ENCODE results near the gene HCLS1. TPM values are rescaled to one million over a fixed set of nuclear protein-coding genes. Genes with fewer than 3 reads are reported as not detected.

Gene HCLS1
- total RNA-seq, 1 experiment from 2014 or later: 1.2 TPM

DNA sequence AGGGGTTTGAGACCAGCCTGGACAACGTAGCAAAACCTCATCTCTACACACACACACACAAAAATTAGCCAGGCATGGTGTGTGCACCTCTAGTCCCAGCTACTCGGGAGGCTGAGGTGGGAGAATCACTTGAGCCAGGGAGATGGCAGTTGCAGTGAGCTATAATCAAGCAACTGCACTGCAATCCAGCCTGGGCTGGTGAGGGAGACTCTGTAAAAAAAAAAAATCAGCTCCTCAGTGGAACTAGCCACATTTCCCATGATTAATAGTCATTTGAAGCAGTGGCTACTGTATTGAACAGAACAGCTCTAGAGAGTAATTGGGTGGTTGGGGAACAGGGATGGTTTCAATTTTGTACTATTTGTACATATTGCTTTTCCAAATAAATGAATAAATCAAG lies 79.0 kb downstream of the HCLS1 start:
- Mint-ChIP-seq H3K27ac (no peak overlapping the region), H3K4me1 (peaks cover 5 to 7% of the 10 kb centered on the region in 2 experiments; a peak in 3 of 4 replicates), H3K27me3 (ENCODE audit: low read depth) (0 out of 2 replicates have a peak, but pooled peaks cover 2% of the 10 kb centered on the region), H3K36me3 (ENCODE audit: insufficient read depth in 1 of 3, low read depth in 3 of 3) (no peaks in the 10 kb centered on the region; a peak in 1 of 7 replicates), H3K9me3 (peaks cover 0 to under 1% of the 10 kb centered on the region in 2 experiments; a peak in 1 of 5 replicates), H3K4me3 (no peak overlapping the region)
- Histone ChIP-seq H3K9me3 (ENCODE audit: control insufficient read depth, low read depth, low read length) (no peaks in the 10 kb centered on the region), H2BK20ac (ENCODE audit: low read depth, low read length, poor library complexity, severe bottlenecking) (no peak overlapping the region), H2BK120ac (ENCODE audit: low read depth, low read length, poor library complexity, severe bottlenecking) (no peak overlapping the region), H3K27me3 (ENCODE audit: insufficient read depth, low read length) (no peaks in the 10 kb centered on the region), H4K91ac (ENCODE audit: insufficient read length, low read depth, low read length) (no peak overlapping the region), H3K18ac (ENCODE audit: insufficient read length, low read depth, low read length) (no peak overlapping the region), H3K4me1 (ENCODE audit: insufficient read depth, low read length) (no peaks in the 10 kb centered on the region), H2AFZ (ENCODE audit: low read length) (no peak overlapping the region), H3K79me2 (ENCODE audit: insufficient read depth, low read length) (no peaks in the 10 kb centered on the region), H3K14ac (ENCODE audit: insufficient read depth, low read length) (no peak overlapping the region), H2BK5ac (ENCODE audit: insufficient read length, low read length) (no peak overlapping the region), H2BK15ac (ENCODE audit: low read depth, low read length) (no peak overlapping the region; the same call in 1 of the 2 replicates), H4K8ac (replicated peaks; ENCODE audit: insufficient read length, low read depth, low read length) (no peak overlapping the region), H3K56ac (ENCODE audit: insufficient read length, low read depth, low read length) (no peak overlapping the region), H3K23ac (ENCODE audit: insufficient read length, low read depth, low read length) (no peak overlapping the region), H3K4ac (ENCODE audit: low read depth, low read length) (no peak overlapping the region), H3K79me1 (ENCODE audit: insufficient read depth, low read depth, low read length, poor library complexity, severe bottlenecking) (no peaks in the 10 kb centered on the region), H3T11ph (ENCODE audit: low read length) (no peak overlapping the region), H3K9ac (ENCODE audit: extremely low read depth, insufficient read length, low read length) (no peak overlapping the region), H2AK5ac (ENCODE audit: insufficient read length, low read length) (no peak overlapping the region), H3K27ac (ENCODE audit: insufficient read length, low read depth, low read length) (no peak overlapping the region), H3K4me2 (ENCODE audit: insufficient read depth, insufficient read length, low read length) (no peak overlapping the region), H3K23me2 (ENCODE audit: insufficient read length, low read depth, low read length, poor library complexity, severe bottlenecking) (no peaks in the 10 kb centered on the region), H4K20me1 (ENCODE audit: control insufficient read depth, insufficient read depth, insufficient read length) (no peaks in the 10 kb centered on the region), H4K5ac (ENCODE audit: insufficient read length, low read depth, low read length) (no peak overlapping the region), H2BK12ac (ENCODE audit: insufficient read length, low read depth, low read length) (no peak overlapping the region)
- no peak for DNase-seq
- no CpG with 5 or more reads among the region's 2 CpGs for WGBS (ENCODE audit: extremely low coverage, insufficient read length, low lambda C conversion rate)
- TF ChIP-seq, protein P1, sequence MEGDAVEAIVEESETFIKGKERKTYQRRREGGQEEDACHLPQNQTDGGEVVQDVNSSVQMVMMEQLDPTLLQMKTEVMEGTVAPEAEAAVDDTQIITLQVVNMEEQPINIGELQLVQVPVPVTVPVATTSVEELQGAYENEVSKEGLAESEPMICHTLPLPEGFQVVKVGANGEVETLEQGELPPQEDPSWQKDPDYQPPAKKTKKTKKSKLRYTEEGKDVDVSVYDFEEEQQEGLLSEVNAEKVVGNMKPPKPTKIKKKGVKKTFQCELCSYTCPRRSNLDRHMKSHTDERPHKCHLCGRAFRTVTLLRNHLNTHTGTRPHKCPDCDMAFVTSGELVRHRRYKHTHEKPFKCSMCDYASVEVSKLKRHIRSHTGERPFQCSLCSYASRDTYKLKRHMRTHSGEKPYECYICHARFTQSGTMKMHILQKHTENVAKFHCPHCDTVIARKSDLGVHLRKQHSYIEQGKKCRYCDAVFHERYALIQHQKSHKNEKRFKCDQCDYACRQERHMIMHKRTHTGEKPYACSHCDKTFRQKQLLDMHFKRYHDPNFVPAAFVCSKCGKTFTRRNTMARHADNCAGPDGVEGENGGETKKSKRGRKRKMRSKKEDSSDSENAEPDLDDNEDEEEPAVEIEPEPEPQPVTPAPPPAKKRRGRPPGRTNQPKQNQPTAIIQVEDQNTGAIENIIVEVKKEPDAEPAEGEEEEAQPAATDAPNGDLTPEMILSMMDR (conservative IDR thresholded peaks at IDR 0.05): no peak

Other genes with a start within 250 kb of the HCLS1 start
- gene POLQ, start 114.9 kb downstream of the HCLS1 start, total RNA-seq (2021): 14.7 and 15.4 TPM in 2 replicates
- gene ARGFX, start 93.0 kb downstream of the HCLS1 start, total RNA-seq (2021): not detected in 2 replicates
- gene FBXO40, start 67.5 kb downstream of the HCLS1 start, total RNA-seq (2021): 0.04 and 0.15 TPM in 2 replicates
- gene GOLGB1, start 88.8 kb upstream of the HCLS1 start, total RNA-seq (2021): 25.8 and 31.4 TPM in 2 replicates
- gene IQCB1, start 174.2 kb upstream of the HCLS1 start, total RNA-seq (2021): 34.6 and 35.8 TPM in 2 replicates
- 4.3 and 4.4 TPM in 2 replicates for gene EAF2, start 174.3 kb upstream of the HCLS1 start, total RNA-seq (2021)
- 2.3 and 2.4 TPM in 2 replicates for gene SLC15A2, start 233.5 kb upstream of the HCLS1 start, total RNA-seq (2021)

Measured in H9 (cell line).